ENCODE measurements around the gene SRGAP2C.
"Not testable (repeated sequence)": the region's sequence is repeated elsewhere in the genome, so short reads cannot be mapped to it uniquely, and the experiment has no call there.

GRCh38 chr1:121339611-121340010, 154.8 kb downstream of the SRGAP2C start:
- TF ChIP-seq, protein P1, sequence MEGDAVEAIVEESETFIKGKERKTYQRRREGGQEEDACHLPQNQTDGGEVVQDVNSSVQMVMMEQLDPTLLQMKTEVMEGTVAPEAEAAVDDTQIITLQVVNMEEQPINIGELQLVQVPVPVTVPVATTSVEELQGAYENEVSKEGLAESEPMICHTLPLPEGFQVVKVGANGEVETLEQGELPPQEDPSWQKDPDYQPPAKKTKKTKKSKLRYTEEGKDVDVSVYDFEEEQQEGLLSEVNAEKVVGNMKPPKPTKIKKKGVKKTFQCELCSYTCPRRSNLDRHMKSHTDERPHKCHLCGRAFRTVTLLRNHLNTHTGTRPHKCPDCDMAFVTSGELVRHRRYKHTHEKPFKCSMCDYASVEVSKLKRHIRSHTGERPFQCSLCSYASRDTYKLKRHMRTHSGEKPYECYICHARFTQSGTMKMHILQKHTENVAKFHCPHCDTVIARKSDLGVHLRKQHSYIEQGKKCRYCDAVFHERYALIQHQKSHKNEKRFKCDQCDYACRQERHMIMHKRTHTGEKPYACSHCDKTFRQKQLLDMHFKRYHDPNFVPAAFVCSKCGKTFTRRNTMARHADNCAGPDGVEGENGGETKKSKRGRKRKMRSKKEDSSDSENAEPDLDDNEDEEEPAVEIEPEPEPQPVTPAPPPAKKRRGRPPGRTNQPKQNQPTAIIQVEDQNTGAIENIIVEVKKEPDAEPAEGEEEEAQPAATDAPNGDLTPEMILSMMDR (IDR thresholded peaks at IDR 0.05; ENCODE audit: insufficient read depth, low read length, poor library complexity, severe bottlenecking): not testable (repeated sequence)
- not testable (repeated sequence) for TF ChIP-seq EZH2phosphoT487 (conservative IDR thresholded peaks at IDR 0.05; ENCODE audit: low read length)

All from SU-DHL-6 (cell line).